ENCODE results near the gene TPSG1.
"Not testable (repeated sequence)": the region's sequence is repeated elsewhere in the genome, so short reads cannot be mapped to it uniquely, and the experiment has no call there.

The TPSG1 gene

DNA sequence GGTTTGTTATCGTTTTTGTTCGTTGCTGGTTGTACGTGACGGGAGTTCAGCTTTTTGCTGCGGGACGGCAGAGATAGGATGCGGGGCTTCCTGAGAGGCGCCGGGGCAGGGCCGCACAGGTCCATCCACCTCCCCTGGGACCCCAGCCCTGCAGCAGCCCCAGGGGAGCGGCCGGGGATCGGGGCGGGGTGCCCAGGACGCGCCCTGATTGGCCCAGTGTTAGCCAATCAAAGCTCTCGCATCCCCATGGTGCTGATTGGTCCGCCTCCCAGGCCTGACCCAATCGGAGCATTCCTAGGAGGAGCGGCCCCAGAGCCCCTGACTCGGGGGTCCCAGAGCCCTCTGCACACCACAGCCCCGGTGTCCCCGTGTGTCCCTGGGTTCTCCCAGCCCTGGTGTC, 13.8 kb upstream of the TPSG1 start:
- H3K27ac ChIP-seq (replicated peaks); DNase-seq (ENCODE audit: low read depth in 1 of 2, low spot score in 1 of 2); H3K27me3 ChIP-seq (ENCODE audit: insufficient read depth, poor library complexity, severe bottlenecking); H3K4me3 ChIP-seq (replicated peaks; ENCODE audit: insufficient read depth, low read length): not testable (repeated sequence)

DNA sequence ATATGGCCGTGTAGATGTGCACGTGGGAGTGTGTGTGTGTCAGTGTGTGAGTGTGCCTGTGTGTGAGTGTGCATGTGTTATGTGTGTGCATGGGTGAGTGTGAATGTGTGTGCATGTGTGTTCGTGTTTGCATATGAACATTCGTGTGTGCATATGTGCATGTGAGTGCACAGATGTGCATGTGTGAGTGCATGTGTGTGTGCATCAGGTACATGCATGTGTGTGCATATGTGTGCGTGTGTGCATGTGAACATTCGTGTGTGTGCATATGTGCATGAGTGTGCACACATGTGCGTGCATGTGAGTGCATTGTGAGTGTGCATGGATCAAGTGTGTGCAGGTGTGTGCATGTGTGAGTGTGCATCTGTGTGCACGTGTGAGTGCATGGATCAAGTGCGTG, 12.9 kb upstream of the TPSG1 start:
- no peak for DNase-seq (ENCODE audit: low read depth in 1 of 2, low spot score in 1 of 2)
- H3K27me3 ChIP-seq (ENCODE audit: insufficient read depth, poor library complexity, severe bottlenecking) = no peaks in the 10 kb centered on the region
- TF ChIP-seq POLR2AphosphoS5 (IDR thresholded peaks at IDR 0.05; ENCODE audit: low read depth) = no peak
- TF ChIP-seq CTCF (IDR thresholded peaks at IDR 0.05; ENCODE audit: insufficient read depth, low read length) = no peak
- TF ChIP-seq SPI1 (IDR thresholded peaks at IDR 0.05; ENCODE audit: borderline replicate concordance, low read depth) = no peak
- no peak for TF ChIP-seq REST (IDR thresholded peaks at IDR 0.05; ENCODE audit: insufficient replicate concordance, low read depth)
- TF ChIP-seq GABPA (IDR thresholded peaks at IDR 0.05; ENCODE audit: low read depth) = no peak
- no peak overlapping the region for H3K4me3 ChIP-seq (replicated peaks; ENCODE audit: insufficient read depth, low read length)
- H3K27ac ChIP-seq (replicated peaks) = no peak overlapping the region

- not testable (repeated sequence) for H3K4me3 ChIP-seq (replicated peaks; ENCODE audit: insufficient read depth, low read length); H3K27me3 ChIP-seq (ENCODE audit: insufficient read depth, poor library complexity, severe bottlenecking); DNase-seq (ENCODE audit: low read depth in 1 of 2, low spot score in 1 of 2); H3K27ac ChIP-seq (replicated peaks)
Observed at GRCh38 chr16:1236659-1237058, 11.6 kb upstream of the TPSG1 start.

DNA sequence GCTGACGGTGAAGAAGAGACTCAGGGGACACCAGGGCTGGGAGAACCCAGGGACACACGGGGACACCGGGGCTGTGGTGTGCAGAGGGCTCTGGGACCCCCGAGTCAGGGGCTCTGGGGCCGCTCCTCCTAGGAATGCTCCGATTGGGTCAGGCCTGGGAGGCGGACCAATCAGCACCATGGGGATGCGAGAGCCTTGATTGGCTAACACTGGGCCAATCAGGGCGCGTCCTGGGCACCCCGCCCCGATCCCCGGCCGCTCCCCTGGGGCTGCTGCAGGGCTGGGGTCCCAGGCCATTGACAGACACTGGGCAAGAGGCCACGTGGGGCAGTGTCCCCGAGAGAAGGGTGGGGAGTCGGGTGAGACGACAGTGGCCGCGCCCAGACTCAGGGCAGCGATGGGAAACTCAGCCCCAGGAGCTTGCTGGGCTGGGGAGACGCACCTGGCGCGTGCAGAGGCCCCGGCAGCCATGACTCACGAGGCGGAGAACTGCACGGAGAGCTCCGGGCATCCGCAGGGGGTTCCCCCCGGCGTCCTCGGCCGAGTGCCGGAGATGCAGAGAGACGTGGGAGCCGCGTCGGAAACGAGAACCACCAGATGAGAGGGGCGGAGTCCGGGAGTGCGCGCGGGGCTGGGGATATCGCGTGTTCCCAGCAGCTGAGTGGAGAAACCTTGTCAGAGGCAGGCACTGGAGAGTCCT, 7.1 kb upstream of the TPSG1 start:
- DNase-seq (ENCODE audit: low read depth in 1 of 2, low spot score in 1 of 2); H3K27me3 ChIP-seq (ENCODE audit: insufficient read depth, poor library complexity, severe bottlenecking); H3K27ac ChIP-seq (replicated peaks); H3K4me3 ChIP-seq (replicated peaks; ENCODE audit: insufficient read depth, low read length): not testable (repeated sequence)

DNA sequence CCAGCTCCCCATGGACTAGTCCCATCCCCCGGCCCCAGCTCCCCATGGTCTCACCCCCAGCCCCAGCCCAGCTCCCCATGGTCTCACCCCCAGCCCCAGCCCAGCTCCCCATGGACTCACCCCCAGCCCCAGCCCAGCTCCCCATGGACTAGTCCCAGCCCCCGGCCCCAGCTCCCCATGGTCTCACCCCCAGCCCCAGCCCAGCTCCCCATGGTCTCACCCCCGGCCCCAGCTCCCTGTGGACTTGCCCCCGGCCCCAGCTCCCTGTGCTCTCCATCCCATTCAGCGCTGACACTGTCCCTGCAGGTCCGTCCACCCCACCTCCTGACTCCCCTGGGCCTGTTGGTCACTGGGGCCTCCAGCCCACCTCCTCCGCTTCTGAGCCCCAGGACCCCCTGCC, 6.2 kb upstream of the TPSG1 start:
- DNase-seq (ENCODE audit: low read depth in 1 of 2, low spot score in 1 of 2); H3K27ac ChIP-seq (replicated peaks); H3K27me3 ChIP-seq (ENCODE audit: insufficient read depth, poor library complexity, severe bottlenecking); H3K4me3 ChIP-seq (replicated peaks; ENCODE audit: insufficient read depth, low read length): not testable (repeated sequence)

DNA sequence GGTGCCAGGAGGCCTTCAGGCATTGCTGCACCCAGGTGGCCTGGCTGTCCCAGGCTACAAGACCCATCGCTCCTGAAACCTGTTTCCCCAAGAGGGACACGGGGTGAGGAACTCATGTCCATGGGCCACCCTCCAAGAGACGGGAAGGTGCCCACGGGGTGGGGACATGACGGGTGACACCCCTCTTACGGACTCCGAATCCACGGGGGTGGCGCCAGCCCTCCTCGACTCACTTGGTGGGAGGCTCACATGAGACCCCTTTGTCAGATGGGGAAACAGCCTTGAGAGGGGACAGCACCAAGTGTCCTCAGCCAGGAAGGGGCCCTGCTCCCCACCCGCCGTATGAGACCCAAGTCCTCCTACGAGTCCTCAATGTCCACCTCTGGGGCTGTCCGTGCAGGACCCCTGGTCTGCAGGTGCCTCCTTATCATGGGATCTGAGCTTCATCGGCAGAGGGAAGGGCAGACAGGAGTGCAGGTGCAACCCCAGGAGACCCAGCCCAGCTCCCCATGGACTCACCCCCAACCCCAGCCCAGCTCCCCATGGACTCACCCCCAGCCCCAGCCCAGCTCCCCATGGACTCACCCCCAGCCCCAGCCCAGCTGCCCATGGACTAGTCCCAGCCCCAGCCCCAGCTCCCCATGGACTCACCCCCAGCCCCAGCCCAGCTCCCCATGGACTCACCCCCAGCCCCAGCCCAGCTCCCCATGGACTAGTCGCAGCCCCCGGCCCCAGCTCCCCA, 5.6 kb upstream of the TPSG1 start:
- not testable (repeated sequence) for H3K27ac ChIP-seq (replicated peaks); H3K27me3 ChIP-seq (ENCODE audit: insufficient read depth, poor library complexity, severe bottlenecking); H3K4me3 ChIP-seq (replicated peaks; ENCODE audit: insufficient read depth, low read length); DNase-seq (ENCODE audit: low read depth in 1 of 2, low spot score in 1 of 2)

- H3K27me3 ChIP-seq (ENCODE audit: insufficient read depth, poor library complexity, severe bottlenecking); H3K27ac ChIP-seq (replicated peaks); DNase-seq (ENCODE audit: low read depth in 1 of 2, low spot score in 1 of 2); H3K4me3 ChIP-seq (replicated peaks; ENCODE audit: insufficient read depth, low read length): not testable (repeated sequence)
Observed at GRCh38 chr16:1230084-1230470, 5.0 kb upstream of the TPSG1 start, which contains the start of gene TPSB2. Gene TPSB2, minus strand, starts transcription at chr16:1230184. Its CDS starts 233 bp downstream, at chr16:1229951.

GRCh38 chr16:1229476-1229875, 4.4 kb upstream of the TPSG1 start:
- not testable (repeated sequence) for H3K27ac ChIP-seq (replicated peaks); H3K4me3 ChIP-seq (replicated peaks; ENCODE audit: insufficient read depth, low read length); DNase-seq (ENCODE audit: low read depth in 1 of 2, low spot score in 1 of 2); H3K27me3 ChIP-seq (ENCODE audit: insufficient read depth, poor library complexity, severe bottlenecking)

GRCh38 chr16:1228227-1228626, 3.2 kb upstream of the TPSG1 start:
- H3K27ac ChIP-seq (replicated peaks); H3K27me3 ChIP-seq (ENCODE audit: insufficient read depth, poor library complexity, severe bottlenecking); DNase-seq (ENCODE audit: low read depth in 1 of 2, low spot score in 1 of 2); H3K4me3 ChIP-seq (replicated peaks; ENCODE audit: insufficient read depth, low read length): not testable (repeated sequence)

DNA sequence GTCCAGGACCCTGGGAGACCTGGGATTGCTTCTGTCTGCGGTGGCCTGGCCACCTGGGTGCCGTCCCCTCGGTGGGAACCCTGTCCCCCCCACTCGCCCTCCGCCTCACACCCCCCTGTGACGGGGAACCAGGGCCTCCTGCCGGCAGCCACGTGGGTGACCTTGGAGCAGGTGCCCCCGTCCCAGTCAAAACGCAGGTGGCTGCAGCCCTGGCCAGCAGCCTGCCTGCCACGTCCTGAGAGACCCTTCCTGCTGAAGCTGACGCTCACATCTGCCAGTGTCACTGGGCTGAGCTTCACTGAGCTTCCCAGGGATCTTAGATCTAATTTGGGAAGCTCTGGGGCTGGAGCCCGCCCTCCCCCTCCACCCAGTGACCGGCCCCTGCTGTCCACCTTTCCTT, 1.6 kb upstream of the TPSG1 start:
- not testable (repeated sequence) for H3K27ac ChIP-seq (replicated peaks); H3K27me3 ChIP-seq (ENCODE audit: insufficient read depth, poor library complexity, severe bottlenecking); H3K4me3 ChIP-seq (replicated peaks; ENCODE audit: insufficient read depth, low read length); DNase-seq (ENCODE audit: low read depth in 1 of 2, low spot score in 1 of 2)

DNA sequence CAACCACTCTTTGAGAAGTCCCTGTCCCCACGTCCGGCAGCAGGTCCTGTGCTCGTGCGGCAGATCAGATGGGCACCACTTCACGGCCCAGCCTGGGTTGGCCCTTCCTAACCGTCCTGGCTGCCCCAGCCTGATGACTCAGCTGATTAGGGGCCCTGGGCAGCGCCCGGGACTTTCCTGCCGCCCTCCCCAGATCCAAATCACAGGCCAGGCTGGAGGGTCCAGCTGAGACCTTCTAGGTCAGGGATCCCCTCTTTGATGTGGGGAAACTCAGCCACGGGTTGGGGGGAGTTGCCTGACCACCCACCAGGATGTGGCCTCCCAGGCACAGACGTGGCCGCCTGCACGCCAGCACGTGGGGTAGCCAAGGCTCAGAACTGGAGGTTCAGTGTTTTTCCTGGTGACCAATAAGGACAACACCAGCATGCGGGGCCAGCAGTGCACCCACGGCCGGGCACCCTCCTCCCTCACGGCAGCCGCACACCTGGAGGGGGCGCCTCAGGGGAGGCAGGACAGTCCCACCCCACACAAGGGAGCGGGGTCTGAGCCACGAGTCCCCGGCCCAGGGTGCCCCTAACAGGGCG, 752 bp upstream of the TPSG1 start:
- H3K27ac ChIP-seq (replicated peaks); H3K27me3 ChIP-seq (ENCODE audit: insufficient read depth, poor library complexity, severe bottlenecking); DNase-seq (ENCODE audit: low read depth in 1 of 2, low spot score in 1 of 2); H3K4me3 ChIP-seq (replicated peaks; ENCODE audit: insufficient read depth, low read length): not testable (repeated sequence)

All from HL-60 (cell line).